Thymus (tissue), 11 donors: Measurements from ENCODE around the gene SYNGR1. TPM values are rescaled to one million over a fixed set of nuclear protein-coding genes. Genes with fewer than 3 reads are reported as not detected.

Experiments
- DNase-seq, 9 donors: peaks; one replicate each; pipeline ENCODE4 v3.0.0-alpha.2; 2013; ENCODE audit warnings: low spot score in 9 of 9, low read depth in 6 of 9, missing footprints in 1 of 9
- H3K27ac ChIP-seq, 2 donors: one replicate each; pipeline ENCODE4 v1.5.1; 2013; ENCODE audit warnings: control low read depth in 1 of 2, low read depth in 1 of 2, low read length in 1 of 2, mild to moderate bottlenecking in 1 of 2, moderate library complexity in 1 of 2
- H3K27me3 ChIP-seq, 2 donors: one replicate each; pipeline ENCODE4 v1.5.1; 2013; ENCODE audit warnings: low read length in 1 of 2; ENCODE audit not compliant: control insufficient read depth in 2 of 2, insufficient read depth in 1 of 2
- H3K36me3 ChIP-seq, 2 donors: one replicate each; pipeline ENCODE4 v1.5.1; 2013; ENCODE audit warnings: low read length in 1 of 2, mild to moderate bottlenecking in 1 of 2, moderate library complexity in 1 of 2; ENCODE audit not compliant: control insufficient read depth in 2 of 2, insufficient read depth in 2 of 2
- H3K4me1 ChIP-seq, 2 donors: one replicate each; pipeline ENCODE4 v1.5.1; 2013; ENCODE audit warnings: low read length in 2 of 2; ENCODE audit not compliant: control insufficient read depth in 2 of 2, insufficient read depth in 2 of 2
- H3K4me3 ChIP-seq, 2 donors: one replicate each; pipeline ENCODE4 v1.5.1; 2013; ENCODE audit warnings: low read length in 2 of 2, control low read depth in 1 of 2, mild to moderate bottlenecking in 1 of 2
- H3K9me3 ChIP-seq, 2 donors: one replicate each; pipeline ENCODE4 v1.5.1; 2013; ENCODE audit warnings: low read length in 1 of 2, mild to moderate bottlenecking in 1 of 2; ENCODE audit not compliant: control insufficient read depth in 2 of 2, insufficient read depth in 1 of 2
- WGBS: extraction: QIAGEN DNeasy Blood & Tissue Kit; methylation state at CpG from one replicate; pipeline ENCODE4 v1.1.7; 2013; 5-methylcytosine and 5-hydroxymethylcytosine counted together
- polyA plus RNA-seq: library from polyadenylated mRNA; stranded (reverse); fragments of 200-250 nt; gene quantifications from one replicate; pipeline ENCODE4 v1.2.3, GENCODE V29; 2013
- total RNA-seq: library from RNA; stranded (reverse); fragments of 120-200 nt; gene quantifications from one replicate; pipeline ENCODE4 v1.2.4, GENCODE V29; 2013
- donor health status: healthy.

Gene SYNGR1
- total and polyA plus RNA-seq, 2 donors, result 2.8 to 6.1 TPM

DNA sequence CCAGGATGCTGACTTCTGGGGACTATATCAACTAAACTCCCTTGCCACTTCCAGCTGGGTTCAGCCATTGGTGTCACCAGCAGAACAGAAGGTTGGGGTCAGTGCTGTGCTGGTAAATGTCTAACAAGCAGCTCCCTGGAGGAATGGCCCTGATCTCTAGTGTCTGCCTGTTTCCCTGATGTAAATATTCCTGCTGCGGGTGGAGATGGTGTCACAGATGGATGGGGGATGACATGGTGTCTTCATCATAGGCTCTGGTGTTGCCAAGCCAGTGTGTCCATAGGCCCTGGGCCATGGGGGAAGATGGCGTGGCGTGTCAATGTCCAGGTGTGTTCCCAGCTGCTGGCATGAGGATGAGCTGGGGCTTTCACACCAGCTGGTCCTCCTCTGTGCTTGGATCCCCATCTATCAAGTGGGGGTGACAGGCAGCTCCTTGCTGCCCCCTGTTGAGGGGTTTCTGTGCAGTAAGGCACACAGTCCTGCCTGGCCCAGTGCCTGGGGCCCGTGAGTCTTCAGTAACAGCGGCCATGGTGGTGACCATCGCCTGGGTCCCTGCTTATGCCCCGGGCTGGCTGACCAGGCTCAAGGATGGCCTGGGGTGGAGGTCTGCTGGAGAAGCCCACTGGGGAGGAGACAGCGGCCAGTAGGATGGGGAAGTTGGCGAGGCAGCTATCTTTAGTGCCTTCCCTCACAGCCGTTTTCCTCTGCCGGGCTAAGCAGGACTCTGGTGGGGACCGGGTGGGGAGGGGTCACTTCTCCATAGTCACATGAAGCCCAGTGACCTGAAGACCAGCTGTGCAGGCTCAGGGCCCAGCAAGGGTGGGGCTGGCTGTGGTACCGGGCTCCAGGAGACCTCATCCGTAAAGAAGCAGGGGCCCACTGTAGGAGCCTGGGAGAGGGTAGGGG lies 43.1 kb upstream of the SYNGR1 start:
- DNase-seq, result peak in 3 of 9 donors; percentile 33 to 65 (median 60)
- peaks cover 0 to 10% of the 10 kb centered on the region in 2 donors for H3K4me1 ChIP-seq

DNA sequence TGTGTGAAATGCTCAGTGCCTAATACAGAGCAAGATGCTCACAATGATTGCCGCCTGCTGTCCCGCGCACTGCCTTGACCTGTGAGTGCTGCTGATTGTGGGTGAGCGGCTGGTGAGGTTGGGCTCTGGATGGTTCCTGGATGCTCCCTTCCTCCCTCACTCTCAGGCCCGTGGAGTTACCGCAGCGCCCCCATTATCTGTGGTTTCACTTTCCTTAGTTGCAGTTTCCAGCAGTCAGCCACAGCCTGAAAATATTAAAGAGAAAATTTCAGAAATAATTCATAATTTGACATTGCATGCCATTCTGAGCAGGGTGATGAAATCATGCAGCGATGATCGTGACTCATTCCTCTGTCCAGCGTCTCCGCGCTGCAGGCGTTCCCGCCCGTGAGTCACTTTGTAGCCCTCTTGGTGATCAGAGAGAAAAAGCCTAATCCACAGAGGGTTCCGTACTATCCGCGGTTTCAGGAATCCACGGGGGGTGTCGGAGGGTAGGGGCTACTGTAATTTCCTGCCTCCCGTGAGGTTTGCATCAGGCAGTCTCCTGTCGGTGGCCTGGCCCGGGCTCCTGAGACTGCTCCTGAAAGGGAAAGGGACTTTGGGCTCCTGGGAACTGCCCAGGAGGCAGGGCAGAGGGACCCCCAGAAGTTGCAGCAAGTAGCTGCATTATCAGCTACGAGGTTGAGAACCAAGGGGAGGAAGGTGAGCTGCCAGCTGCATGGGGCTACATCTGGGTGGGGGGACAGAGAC lies 41.0 kb upstream of the SYNGR1 start:
- Histone ChIP-seq H3K36me3 (peaks cover 24 to 26% of the 10 kb centered on the region in 2 donors), H3K27ac (peak overlapping the region in 1 of 2 donors; percentile 43), H3K9me3 (peaks cover 0 to 6% of the 10 kb centered on the region in 2 donors), H3K4me1 (peaks cover 0 to 10% of the 10 kb centered on the region in 2 donors), H3K27me3 (no peaks in the 10 kb centered on the region), H3K4me3 (no peak overlapping the region)
- WGBS, result 63% methylated on average over 24 of the region's 24 CpGs
- no peak for DNase-seq

More for the DNA sequence above, 43.1 kb upstream of the SYNGR1 start:
- Histone ChIP-seq H3K36me3 (peaks cover 3 to 5% of the 10 kb centered on the region in 2 donors), H3K4me3 (no peak overlapping the region), H3K27me3 (peaks cover 0 to 7% of the 10 kb centered on the region in 2 donors), H3K9me3 (peaks cover 0 to 6% of the 10 kb centered on the region in 2 donors), H3K27ac (no peak overlapping the region)
- 59% methylated on average over 14 of the region's 14 CpGs for WGBS

DNA sequence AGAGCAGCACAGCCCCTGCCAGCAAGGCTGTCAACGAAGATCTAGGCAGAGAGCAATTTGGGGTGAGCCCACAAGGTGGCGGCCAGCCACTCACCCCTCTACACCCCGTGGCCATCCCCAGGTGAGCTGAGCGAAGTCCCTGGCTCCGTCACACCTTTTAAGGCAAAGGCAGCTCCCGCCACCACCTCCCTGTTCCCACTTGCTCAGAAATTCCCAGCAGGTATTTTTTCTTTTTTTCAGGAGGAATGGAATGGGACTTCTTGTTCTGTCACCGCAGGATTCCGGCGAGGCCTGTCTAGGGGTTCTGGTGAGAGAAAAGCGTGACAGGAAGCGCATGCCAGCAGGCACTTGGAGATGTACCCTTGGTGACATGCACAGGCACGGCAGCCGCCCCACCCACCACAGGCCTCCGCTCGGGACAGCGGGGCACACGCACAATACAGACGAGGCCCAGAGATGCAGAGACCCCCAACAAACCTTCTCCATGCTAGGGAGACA lies 40.4 kb upstream of the SYNGR1 start:
- Histone ChIP-seq H3K27me3 (no peaks in the 10 kb centered on the region), H3K27ac (peak overlapping the region in 1 of 2 donors; percentile 43), H3K4me1 (peaks cover 0 to 10% of the 10 kb centered on the region in 2 donors), H3K36me3 (peaks cover 30 to 32% of the 10 kb centered on the region in 2 donors), H3K4me3 (no peak overlapping the region), H3K9me3 (peaks cover 0 to 6% of the 10 kb centered on the region in 2 donors)
- DNase-seq, result no peak
- 85% methylated on average over 18 of the region's 18 CpGs for WGBS

DNA sequence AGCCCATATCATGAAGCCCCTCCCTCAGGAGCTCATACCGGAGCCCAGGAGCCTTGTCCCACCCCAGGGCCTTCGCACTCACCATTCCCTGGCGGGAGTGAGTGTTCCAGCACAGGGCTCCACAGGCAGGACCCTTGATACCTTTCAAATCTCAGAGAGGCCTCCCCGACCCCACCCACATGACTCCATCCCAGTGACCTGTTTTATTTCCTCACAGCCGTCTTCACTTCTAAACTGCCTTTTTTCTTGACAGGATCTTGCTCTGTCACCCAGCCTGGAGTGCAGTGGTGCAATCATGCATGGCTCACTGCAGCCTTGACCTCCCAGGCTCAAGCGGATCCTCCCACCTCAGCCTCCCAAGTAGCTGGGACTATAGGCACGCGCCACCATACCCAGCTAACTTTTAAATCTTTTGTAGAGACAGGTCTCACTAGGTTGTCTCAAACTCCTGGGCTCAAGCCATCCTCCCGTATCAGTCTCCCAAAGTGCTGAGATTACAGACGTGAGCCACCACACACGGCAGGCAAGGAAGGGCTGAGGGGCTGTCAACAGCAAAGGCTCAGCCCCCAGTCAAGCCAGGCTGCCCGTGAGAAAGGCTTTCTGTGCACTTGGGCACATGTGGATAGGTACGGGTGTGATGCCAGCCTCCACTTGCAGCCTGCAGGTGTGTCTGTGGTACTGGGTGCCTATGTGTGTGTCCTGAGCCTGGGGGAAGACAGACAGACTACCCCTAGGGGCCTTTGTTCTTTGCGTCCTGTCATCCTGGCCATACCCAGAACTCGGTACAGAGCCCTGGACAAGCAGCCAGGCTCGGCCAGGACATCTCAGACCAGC lies 39.7 kb upstream of the SYNGR1 start:
- DNase-seq, result no peak
- Histone ChIP-seq H3K4me3 (no peak overlapping the region), H3K36me3 (peaks cover 37 to 39% of the 10 kb centered on the region in 2 donors), H3K9me3 (peaks cover 0 to 6% of the 10 kb centered on the region in 2 donors), H3K27ac (no peak overlapping the region), H3K4me1 (peaks cover 0 to 11% of the 10 kb centered on the region in 2 donors), H3K27me3 (no peaks in the 10 kb centered on the region)
- whole genome bisulfite sequencing, result 86% methylated on average over 16 of the region's 16 CpGs

DNA sequence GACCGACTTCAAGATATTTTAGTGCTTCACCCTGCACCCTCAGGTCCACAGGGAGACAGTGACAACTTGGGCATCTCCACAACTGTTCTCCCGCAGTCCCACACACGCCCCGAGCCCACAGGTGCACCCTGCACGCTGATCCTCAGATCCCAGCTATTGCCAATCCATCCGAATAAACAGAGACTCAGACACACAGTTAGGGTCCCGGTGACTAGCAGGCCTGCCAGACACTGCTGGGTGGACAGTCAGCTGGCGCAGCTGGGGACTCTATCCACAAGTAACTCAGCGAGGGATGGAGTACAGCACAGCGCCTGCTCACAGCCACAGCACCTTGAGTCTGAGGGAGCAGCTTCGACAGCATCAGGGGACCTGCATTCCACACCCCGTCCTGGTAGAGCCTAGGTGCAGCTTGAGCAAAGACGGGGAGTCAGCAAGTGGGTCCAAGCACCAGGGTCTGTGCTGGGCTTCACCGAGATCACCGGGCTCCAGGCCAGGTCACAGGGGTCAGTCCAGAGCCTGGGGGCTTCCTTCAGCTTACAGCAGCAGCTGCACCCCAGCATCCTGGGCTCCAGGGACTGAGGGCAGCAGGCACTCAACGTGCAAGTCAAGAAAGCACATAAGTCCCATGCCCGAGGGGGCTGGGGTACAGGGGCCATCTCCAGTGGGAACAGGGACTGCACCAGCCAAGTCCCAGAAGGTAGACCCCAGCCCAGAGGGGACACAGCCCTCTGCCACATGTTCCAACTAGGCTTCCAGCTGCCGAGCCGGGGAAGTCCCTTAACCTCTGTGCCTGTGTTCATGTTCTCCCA lies 38.0 kb upstream of the SYNGR1 start:
- no peak for DNase-seq
- H3K9me3 ChIP-seq, result peaks cover 0 to 6% of the 10 kb centered on the region in 2 donors
- H3K4me1 ChIP-seq, result peaks cover 0 to 24% of the 10 kb centered on the region in 2 donors
- H3K4me3 ChIP-seq, result no peak overlapping the region
- no peak overlapping the region for H3K27ac ChIP-seq
- no peaks in the 10 kb centered on the region for H3K27me3 ChIP-seq
- H3K36me3 ChIP-seq, result peaks cover 54 to 56% of the 10 kb centered on the region in 2 donors
- WGBS, result 96% methylated on average over 19 of the region's 19 CpGs

DNA sequence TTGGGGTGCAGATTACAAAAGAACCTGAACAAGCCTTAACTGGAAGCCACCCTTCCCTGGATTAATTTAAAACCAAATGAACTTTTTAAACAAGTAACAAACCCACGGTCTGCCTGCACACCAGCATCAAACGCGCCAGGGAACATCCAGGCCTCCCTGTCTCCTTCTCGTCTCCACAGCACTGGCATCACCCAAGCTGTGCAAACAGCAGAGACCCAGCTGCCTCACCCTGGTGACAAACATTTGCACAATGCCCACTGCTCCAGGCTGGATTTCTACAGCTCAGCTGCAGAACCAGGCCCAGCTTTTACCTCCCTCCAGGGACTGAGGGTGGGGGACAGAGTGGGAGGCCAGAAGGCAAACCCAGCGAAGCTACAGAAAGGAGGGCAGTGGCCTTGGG lies 37.4 kb upstream of the SYNGR1 start:
- peaks cover 0 to 30% of the 10 kb centered on the region in 2 donors for H3K4me1 ChIP-seq
- 96% methylated on average over 5 of the region's 5 CpGs for WGBS

DNA sequence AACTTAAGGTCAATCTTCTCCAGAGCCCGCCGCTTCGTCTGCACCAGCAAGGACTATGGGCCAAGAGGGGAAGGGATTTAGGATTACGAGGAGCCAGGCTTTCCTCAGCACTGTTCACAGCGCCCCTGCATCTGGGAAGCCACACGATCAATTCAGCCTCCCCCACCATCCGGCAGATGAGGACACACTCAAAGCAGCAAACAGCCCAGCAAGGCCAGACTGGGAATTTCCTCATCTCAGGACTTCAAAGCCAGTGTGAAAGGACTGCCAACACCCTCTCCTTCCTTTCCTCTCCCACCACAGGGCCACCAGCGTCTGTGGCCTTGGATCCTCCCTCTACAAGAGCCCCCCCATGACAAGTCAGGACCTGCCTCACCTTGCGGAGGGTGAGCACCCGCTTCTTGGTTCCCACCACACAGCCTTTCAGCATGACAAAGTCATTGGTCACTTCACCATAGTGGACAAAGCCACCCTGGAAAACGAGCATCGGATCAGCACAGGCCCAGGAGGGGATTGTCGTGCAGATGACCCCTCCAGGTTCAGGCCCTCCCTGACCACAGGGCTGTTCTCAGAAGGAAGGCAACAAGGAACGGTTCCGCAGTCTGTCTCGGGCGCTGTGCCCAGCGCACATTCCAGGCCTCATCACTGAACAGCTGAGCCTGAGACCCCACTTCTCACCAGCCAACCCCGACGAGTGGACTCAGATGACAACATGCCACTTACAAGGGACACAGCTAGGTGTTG lies 36.4 kb upstream of the SYNGR1 start:
- peaks cover 0 to 6% of the 10 kb centered on the region in 2 donors for H3K9me3 ChIP-seq
- H3K27ac ChIP-seq, result no peak overlapping the region
- H3K27me3 ChIP-seq, result no peaks in the 10 kb centered on the region
- 96% methylated on average over 20 of the region's 20 CpGs for WGBS
- H3K4me1 ChIP-seq, result peaks cover 0 to 40% of the 10 kb centered on the region in 2 donors
- peaks cover 69 to 72% of the 10 kb centered on the region in 2 donors for H3K36me3 ChIP-seq
- no peak overlapping the region for H3K4me3 ChIP-seq
- DNase-seq, result no peak

More for the DNA sequence above, 37.4 kb upstream of the SYNGR1 start:
- Histone ChIP-seq H3K4me3 (no peak overlapping the region), H3K36me3 (peaks cover 60 to 62% of the 10 kb centered on the region in 2 donors), H3K9me3 (peaks cover 0 to 6% of the 10 kb centered on the region in 2 donors), H3K27ac (no peak overlapping the region), H3K27me3 (no peaks in the 10 kb centered on the region)
- DNase-seq, result no peak
